Liver (tissue), 9 donors: Measurements from ENCODE around the gene TMEM205. TPM values are rescaled to one million over a fixed set of nuclear protein-coding genes. Genes with fewer than 3 reads are reported as not detected.
"Not testable (repeated sequence)": the region's sequence is repeated elsewhere in the genome, so short reads cannot be mapped to it uniquely, and the experiment has no call there.

Source experiments
- DNase-seq: peaks from one replicate; pipeline ENCODE4 v3.0.0-alpha.2; 2017; ENCODE audit warnings: low spot score
- H3K27ac ChIP-seq, 2 donors: one replicate each; pipeline ENCODE4 v1.7.0; 2013; ENCODE audit warnings: inconsistent platforms in 2 of 2, low read length in 2 of 2, control low read depth in 1 of 2, low read depth in 1 of 2, mild to moderate bottlenecking in 1 of 2
- H3K27me3 ChIP-seq, 4 donors: one replicate each; pipeline versions ENCODE4 v1.6.1 to v1.7.0; 2013; ENCODE audit warnings: low read length in 3 of 4, inconsistent platforms in 1 of 4, mild to moderate bottlenecking in 1 of 4, moderate library complexity in 1 of 4; ENCODE audit not compliant: control insufficient read depth in 4 of 4, insufficient read depth in 4 of 4
- H3K36me3 ChIP-seq, 4 donors: one replicate each; pipeline versions ENCODE4 v1.6.1 to v1.7.0; 2013; ENCODE audit warnings: low read length in 3 of 4, mild to moderate bottlenecking in 3 of 4, low read depth in 1 of 4, moderate library complexity in 1 of 4; ENCODE audit not compliant: control insufficient read depth in 4 of 4, insufficient read depth in 3 of 4
- H3K4me1 ChIP-seq, 4 donors: one replicate each; pipeline versions ENCODE4 v1.6.1 to v1.7.0; 2013; ENCODE audit warnings: low read length in 3 of 4, mild to moderate bottlenecking in 3 of 4, moderate library complexity in 1 of 4; ENCODE audit not compliant: control insufficient read depth in 4 of 4, insufficient read depth in 4 of 4
- H3K4me3 ChIP-seq, 3 donors: one replicate each; pipeline versions ENCODE4 v1.6.1 to v1.7.0; 2013; ENCODE audit warnings: low read length in 3 of 3, control low read depth in 1 of 3, low read depth in 1 of 3, mild to moderate bottlenecking in 1 of 3
- H3K9ac ChIP-seq, 2 donors: one replicate each; pipeline ENCODE4 v1.7.0; 2013; ENCODE audit warnings: low read length in 2 of 2, mild to moderate bottlenecking in 2 of 2, moderate library complexity in 2 of 2, control low read depth in 1 of 2, low read depth in 1 of 2
- H3K9me3 ChIP-seq, 4 donors: one replicate each; pipeline versions ENCODE4 v1.6.1 to v1.7.0; 2013; ENCODE audit warnings: low read length in 3 of 4; ENCODE audit not compliant: control insufficient read depth in 4 of 4
- ATF3 ChIP-seq: IDR thresholded peaks from 2 replicates; pipeline ENCODE4 v1.6.1; 2016; ENCODE audit warnings: antibody characterized with exemption
- CTCF ChIP-seq: fragments of 150-350 bp; IDR thresholded peaks from 2 replicates; pipeline ENCODE4 v1.5.1; 2017; ENCODE audit warnings: improper control_type of control experiment, low read depth, low read length; ENCODE audit not compliant: missing input control
- EGR1 ChIP-seq, 2 donors: IDR thresholded peaks; 2 replicates each; pipeline ENCODE4 v1.6.1; 2016 to 2018; ENCODE audit warnings: antibody characterized with exemption in 2 of 2, low read depth in 2 of 2
- FOXA1 ChIP-seq: IDR thresholded peaks from 2 replicates; pipeline ENCODE4 v1.6.1; 2016; ENCODE audit warnings: antibody characterized with exemption
- FOXA2 ChIP-seq: IDR thresholded peaks from 2 replicates; pipeline ENCODE4 v1.6.1; 2016; ENCODE audit warnings: antibody characterized with exemption
- HNF4A ChIP-seq, 2 donors: conservative IDR thresholded peaks; 2 replicates each; pipeline ENCODE4 v1.6.1; 2016; ENCODE audit warnings: antibody characterized with exemption in 2 of 2, mild to moderate bottlenecking in 2 of 2
- HNF4G ChIP-seq: IDR thresholded peaks from 2 replicates; pipeline ENCODE4 v1.6.1; 2016; ENCODE audit warnings: antibody characterized with exemption
- JUND ChIP-seq, 2 donors: IDR thresholded peaks; 2 replicates each; pipeline ENCODE4 v1.6.1; 2016; ENCODE audit warnings: antibody characterized with exemption in 2 of 2
- NR2F2 ChIP-seq: IDR thresholded peaks from 2 replicates; pipeline ENCODE4 v1.6.1; 2016; ENCODE audit warnings: antibody characterized with exemption
- RAD21 ChIP-seq, 2 donors: IDR thresholded peaks; 2 replicates each; pipeline ENCODE4 v1.6.1; 2016; ENCODE audit warnings: antibody characterized with exemption in 2 of 2, mild to moderate bottlenecking in 2 of 2
- SP1 ChIP-seq: IDR thresholded peaks from 2 replicates; pipeline ENCODE4 v1.6.1; 2018; ENCODE audit warnings: antibody characterized with exemption, mild to moderate bottlenecking
- TAF1 ChIP-seq: conservative IDR thresholded peaks from 2 replicates; pipeline ENCODE4 v1.6.1; 2016; ENCODE audit warnings: antibody characterized with exemption, mild to moderate bottlenecking
- WGBS: extraction: QIAGEN DNeasy Blood & Tissue Kit; methylation state at CpG from one replicate; pipeline ENCODE4 v1.1.7; 2013; 5-methylcytosine and 5-hydroxymethylcytosine counted together
- polyA plus RNA-seq, 2 donors: library from polyadenylated mRNA; stranded (reverse) in 1 of 2; unstranded in 1 of 2; fragments of 200-250 nt in 1 of 2; fragments of >200 nt in 1 of 2; fragmentation: Nextera tagmentation in 1 of 2; extraction: Ambion mirVana in 1 of 2; gene quantifications; one replicate each; pipeline versions ENCODE4 v1.2.1 to v1.2.3, GENCODE V29; 2013 to 2015
- total RNA-seq, 2 donors: library from RNA; depleted of rRNA; stranded (reverse); fragments of >200 nt; gene quantifications; one replicate each; pipeline ENCODE4 v1.2.3, GENCODE V29; 2014
- donor health status: healthy.
- donor health status: healthy.
- donor health status: healthy.
- donor health status: healthy.
- donor health status: healthy.

TMEM205 gene
- total and polyA plus RNA-seq, 4 donors: 110 to 410 (median 272) TPM

- H3K27ac ChIP-seq: no peak overlapping the region
- H3K27me3 ChIP-seq: no peaks in the 10 kb centered on the region
- no peak overlapping the region for H3K9ac ChIP-seq
- peaks cover 1 to 32% (median 24%) of the 10 kb centered on the region in 4 donors for H3K4me1 ChIP-seq
- 94% methylated on average over 3 of the region's 3 CpGs for WGBS
- H3K36me3 ChIP-seq: peaks cover 4 to 10% (median 4%) of the 10 kb centered on the region in 4 donors
- no peak overlapping the region for H3K4me3 ChIP-seq
- no peak for DNase-seq
- H3K9me3 ChIP-seq: no peaks in the 10 kb centered on the region
- no peak for TF ChIP-seq HNF4G
- TF ChIP-seq EGR1 (IDR thresholded peaks at IDR 0.05; ENCODE audit: low read depth in 2 of 2): no peak
- TF ChIP-seq JUND (IDR thresholded peaks at IDR 0.05): no peak
- TF ChIP-seq RAD21 (IDR thresholded peaks at IDR 0.05): no peak
- TF ChIP-seq TAF1: no peak
- no peak for TF ChIP-seq SP1
- no peak for TF ChIP-seq NR2F2
- no peak for TF ChIP-seq CTCF
- no peak for TF ChIP-seq FOXA1
- TF ChIP-seq ATF3: no peak
- TF ChIP-seq FOXA2: no peak
Observed at GRCh38 chr19:11342429-11342828, 3.6 kb downstream of the TMEM205 start.

- H3K9me3 ChIP-seq, H3K27me3 ChIP-seq, DNase-seq, H3K9ac ChIP-seq, H3K4me3 ChIP-seq: not testable (repeated sequence)
- H3K27ac ChIP-seq: peak overlapping the region in 1 of 2 donors; percentile 28
- peaks cover 4 to 15% (median 5%) of the 10 kb centered on the region in 4 donors for H3K36me3 ChIP-seq
- WGBS: 89% methylated on average over 8 of the region's 8 CpGs
- H3K4me1 ChIP-seq: peaks cover 1 to 19% (median 10%) of the 10 kb centered on the region in 4 donors
Observed at GRCh38 chr19:11340099-11340467, 6.0 kb downstream of the TMEM205 start.

GRCh38 chr19:11339254-11340098, 6.6 kb downstream of the TMEM205 start, which contains the start of gene RAB3D:
TSS of gene RAB3D (minus strand) at chr19:11339657. CDS start at chr19:11337399, 2,258 bp downstream.
- H3K4me3 ChIP-seq: peak within 1 kb of the TSS in 2 of 3 donors; percentile 30 to 57
- WGBS: 25% methylated on average over 53 of the region's 53 CpGs
- peaks cover 1 to 13% (median 7%) of the 10 kb centered on the region in 4 donors for H3K4me1 ChIP-seq
- peak within 1 kb of the TSS; percentile 41 to 60 for H3K27ac ChIP-seq
- H3K36me3 ChIP-seq: peaks cover 4 to 18% (median 6%) of the 10 kb centered on the region in 4 donors
- DNase-seq: peak; percentile 87
- H3K9ac ChIP-seq: no peak within 1 kb of the TSS
- no peaks in the 10 kb centered on the region for H3K27me3 ChIP-seq
- no peaks in the 10 kb centered on the region for H3K9me3 ChIP-seq
- TF ChIP-seq RAD21 (IDR thresholded peaks at IDR 0.05) (peak in 1 of 2 donors; percentile 49), NR2F2 (peak; percentile 21), HNF4A (conservative IDR thresholded peaks at IDR 0.05) (no peak), SP1 (peak; percentile 38)
